ENCODE measurements around the gene PFDN5.
"Not testable (repeated sequence)": the region's sequence is repeated elsewhere in the genome, so short reads cannot be mapped to it uniquely, and the experiment has no call there.

The PFDN5 gene

GRCh38 chr12:53286448-53286847 is 8.9 kb upstream of the PFDN5 start:
- no peak for DNase-seq (ENCODE audit: low read depth, low spot score)

DNA sequence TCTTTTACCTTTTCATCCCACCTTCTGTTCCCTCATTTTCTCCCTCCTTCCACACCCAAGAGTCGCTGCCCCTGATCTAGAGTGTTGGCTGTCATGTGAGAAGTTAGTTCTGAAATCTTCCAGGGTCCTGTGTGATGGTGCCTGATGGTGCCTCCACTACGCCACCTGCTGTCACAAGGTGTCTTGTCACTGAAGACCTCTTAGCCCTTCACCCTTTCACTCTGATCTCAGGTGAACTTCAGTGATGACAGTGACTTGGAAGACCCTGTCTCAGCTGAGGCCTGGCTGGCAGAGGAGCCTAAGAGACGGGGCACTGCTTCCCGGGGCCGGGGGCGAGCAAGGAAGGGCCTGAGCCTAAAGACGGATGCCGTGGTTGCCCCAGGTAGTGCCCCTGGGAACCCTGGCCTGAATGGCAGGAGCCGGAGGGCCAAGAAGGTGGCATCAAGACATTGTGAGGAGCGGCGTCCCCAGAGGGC is 7.6 kb upstream of the PFDN5 start:
- DNase-seq (ENCODE audit: low read depth, low spot score) = no peak

- DNase-seq (ENCODE audit: low read depth, low spot score) = no peak
Measured at GRCh38 chr12:53288322-53288721, 7.0 kb upstream of the PFDN5 start.

DNA sequence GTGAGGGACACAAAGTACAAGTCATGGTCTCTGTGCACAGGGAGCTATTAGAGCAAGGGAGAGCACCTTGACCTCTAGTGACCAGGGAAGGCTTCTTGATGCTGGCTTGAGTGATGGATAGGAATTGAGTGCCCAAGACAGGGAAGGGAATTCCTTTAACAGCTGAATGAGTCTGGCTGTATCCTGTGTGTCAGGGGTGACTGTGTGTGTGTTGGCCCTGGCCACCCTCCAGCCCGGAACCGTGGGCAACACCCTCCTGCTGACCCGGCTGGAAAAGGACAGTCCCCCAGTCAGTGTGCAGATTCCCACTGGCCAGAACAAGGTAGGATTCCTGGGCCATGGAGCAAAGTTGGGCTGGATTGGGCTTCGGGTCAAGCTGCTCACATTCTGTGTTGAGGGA is 5.5 kb upstream of the PFDN5 start:
- DNase-seq (ENCODE audit: low read depth, low spot score) = no peak

GRCh38 chr12:53290661-53291060 is 4.7 kb upstream of the PFDN5 start:
- no peak for DNase-seq (ENCODE audit: low read depth, low spot score)

GRCh38 chr12:53292426-53292825 is 2.9 kb upstream of the PFDN5 start:
- DNase-seq (ENCODE audit: low read depth, low spot score) = no peak

GRCh38 chr12:53295891-53296219 is 513 bp downstream of the PFDN5 start:
- DNase-seq (ENCODE audit: low read depth, low spot score) = no peak

GRCh38 chr12:53297106-53297505 is 1.8 kb downstream of the PFDN5 start:
- DNase-seq (ENCODE audit: low read depth, low spot score) = not testable (repeated sequence)

DNA sequence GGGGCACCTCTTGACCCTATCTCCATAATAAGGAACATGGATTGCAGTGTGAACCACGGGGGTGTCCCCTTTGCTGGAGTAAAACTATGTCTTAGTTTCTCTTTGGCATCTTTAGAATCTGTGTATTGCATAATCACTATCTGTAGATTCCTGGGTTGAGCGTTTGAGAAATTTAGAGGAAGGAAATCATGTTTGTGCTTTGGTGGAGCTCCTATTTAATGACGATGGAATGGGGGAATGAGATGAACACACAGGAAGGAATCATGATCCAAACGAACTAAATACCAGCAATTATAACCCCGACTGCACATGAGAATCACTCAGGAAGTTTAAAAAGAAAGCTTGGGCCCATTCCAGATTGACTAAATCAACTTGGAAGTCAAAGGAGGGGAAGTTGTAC is 2.8 kb downstream of the PFDN5 start:
- DNase-seq (ENCODE audit: low read depth, low spot score) = no peak

DNA sequence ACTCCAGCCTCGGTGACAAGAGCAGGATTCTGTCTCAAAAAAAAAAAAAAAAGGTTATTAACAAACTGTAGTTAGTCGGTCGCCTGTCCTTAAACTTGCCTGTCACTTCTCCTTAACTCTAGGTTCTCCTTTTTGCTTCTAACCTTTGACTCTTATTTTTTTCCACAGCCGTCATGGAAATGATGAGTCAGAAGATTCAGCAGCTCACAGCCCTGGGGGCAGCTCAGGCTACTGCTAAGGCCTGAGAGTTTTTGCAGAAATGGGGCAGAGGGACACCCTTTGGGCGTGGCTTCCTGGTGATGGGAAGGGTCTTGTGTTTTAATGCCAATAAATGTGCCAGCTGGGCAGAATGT is 3.7 kb downstream of the PFDN5 start:
- DNase-seq (ENCODE audit: low read depth, low spot score) = no peak

DNA sequence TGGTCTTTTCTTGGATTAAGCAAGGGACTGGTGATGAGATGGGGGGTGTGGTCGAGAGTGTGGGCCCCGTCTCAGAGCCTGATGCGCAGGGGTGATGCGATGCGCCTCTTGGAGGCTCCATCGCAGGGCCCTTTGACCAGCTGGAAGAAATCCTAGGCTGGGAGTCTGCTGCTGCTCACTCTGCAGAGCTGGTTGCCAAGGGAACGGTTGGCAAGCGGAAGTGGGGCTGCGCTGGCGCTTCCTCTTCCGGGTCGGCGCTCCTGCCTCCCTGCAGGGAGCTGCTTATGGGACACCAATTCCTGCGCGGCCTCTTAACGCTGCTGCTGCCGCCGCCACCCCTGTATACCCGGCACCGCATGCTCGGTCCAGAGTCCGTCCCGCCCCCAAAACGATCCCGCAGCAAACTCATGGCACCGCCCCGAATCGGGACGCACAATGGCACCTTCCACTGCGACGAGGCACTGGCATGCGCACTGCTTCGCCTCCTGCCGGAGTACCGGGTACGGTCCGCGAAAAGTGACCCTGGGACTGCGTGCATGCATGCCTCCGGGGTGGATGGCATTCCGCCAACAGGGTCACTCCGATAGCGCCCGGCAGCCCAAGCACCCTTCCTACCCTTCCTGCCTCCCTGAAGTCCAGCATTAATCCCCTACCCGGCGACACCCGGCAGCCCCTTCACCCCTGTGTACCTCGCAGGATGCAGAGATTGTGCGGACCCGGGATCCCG is 4.3 kb downstream of the PFDN5 start, which contains the start of gene MYG1:
Gene MYG1 (plus strand): TSS at position 242 of the 727 bp plus-strand sequence. CDS start 43 bp downstream, at position 285.
- peak; percentile 85 for DNase-seq (ENCODE audit: low read depth, low spot score)

DNA sequence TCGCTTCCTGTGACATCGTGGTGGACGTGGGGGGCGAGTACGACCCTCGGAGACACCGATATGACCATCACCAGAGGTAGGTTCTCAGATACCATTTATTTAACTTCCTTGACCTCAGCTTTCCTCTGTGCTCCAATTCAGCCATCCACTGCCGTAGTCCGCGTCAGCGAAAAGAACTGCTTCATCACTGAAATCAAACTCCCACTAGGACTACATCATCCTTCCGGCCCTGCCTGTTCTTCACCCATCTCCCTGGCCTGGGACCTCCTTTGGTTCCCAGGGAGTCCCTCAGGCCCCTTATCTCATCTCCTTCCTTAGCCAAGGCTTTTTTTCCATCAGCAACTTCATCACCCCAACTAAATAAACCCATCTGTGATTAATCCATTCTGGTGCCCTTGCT is 4.8 kb downstream of the PFDN5 start:
- DNase-seq (ENCODE audit: low read depth, low spot score) = no peak

DNA sequence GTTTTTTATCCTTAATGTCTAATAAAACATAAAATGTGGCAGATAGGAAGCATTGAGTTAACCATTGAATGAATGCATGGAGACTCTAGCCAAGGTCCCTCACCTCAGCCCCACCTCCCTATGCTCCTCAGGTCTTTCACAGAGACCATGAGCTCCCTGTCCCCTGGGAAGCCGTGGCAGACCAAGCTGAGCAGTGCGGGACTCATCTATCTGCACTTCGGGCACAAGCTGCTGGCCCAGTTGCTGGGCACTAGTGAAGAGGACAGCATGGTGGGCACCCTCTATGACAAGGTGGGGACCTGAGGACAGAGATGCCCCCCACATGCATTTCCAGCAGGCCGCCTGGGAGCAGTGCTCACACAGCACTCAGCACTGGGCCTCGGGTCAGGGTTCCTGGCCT is 7.6 kb downstream of the PFDN5 start:
- DNase-seq (ENCODE audit: low read depth, low spot score) = no peak

DNA sequence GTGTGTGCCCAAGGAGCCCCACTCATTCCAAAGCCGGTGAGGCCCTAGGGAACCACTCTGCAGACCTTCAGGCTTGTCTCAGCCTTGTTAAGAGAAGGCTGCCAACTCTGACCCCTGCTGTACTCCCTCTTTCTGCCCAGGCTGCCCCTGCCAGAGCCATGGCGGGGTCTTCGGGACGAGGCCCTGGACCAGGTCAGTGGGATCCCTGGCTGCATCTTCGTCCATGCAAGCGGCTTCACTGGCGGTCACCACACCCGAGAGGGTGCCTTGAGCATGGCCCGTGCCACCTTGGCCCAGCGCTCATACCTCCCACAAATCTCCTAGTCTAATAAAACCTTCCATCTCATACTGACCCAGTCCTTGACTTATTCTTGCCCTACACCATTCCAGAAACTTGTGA is 11.5 kb downstream of the PFDN5 start:
- DNase-seq (ENCODE audit: low read depth, low spot score) = no peak

DNA sequence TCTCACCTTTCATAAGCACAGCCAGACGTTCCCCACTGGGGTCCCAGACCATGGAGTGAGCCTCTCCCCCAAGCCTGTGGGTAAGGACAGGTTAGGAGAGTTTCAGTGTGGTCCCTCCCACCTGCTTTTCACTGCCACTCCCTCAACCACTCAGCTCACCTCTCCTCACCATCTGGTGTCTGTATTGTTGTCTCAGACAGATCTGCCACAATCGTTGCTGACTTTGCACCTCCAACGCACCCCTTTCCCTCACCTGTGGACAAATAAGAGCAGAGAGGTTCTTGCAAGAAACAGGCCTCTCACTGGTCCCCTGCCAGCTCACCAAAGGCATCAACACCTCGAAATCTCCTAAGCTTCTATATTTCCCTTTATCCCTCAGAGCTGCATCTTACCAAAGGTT is 12.9 kb downstream of the PFDN5 start:
- no peak for DNase-seq (ENCODE audit: low read depth, low spot score)

- DNase-seq (ENCODE audit: low read depth, low spot score) = no peak
Measured at GRCh38 chr12:53313996-53314395, 18.7 kb downstream of the PFDN5 start.

DNA sequence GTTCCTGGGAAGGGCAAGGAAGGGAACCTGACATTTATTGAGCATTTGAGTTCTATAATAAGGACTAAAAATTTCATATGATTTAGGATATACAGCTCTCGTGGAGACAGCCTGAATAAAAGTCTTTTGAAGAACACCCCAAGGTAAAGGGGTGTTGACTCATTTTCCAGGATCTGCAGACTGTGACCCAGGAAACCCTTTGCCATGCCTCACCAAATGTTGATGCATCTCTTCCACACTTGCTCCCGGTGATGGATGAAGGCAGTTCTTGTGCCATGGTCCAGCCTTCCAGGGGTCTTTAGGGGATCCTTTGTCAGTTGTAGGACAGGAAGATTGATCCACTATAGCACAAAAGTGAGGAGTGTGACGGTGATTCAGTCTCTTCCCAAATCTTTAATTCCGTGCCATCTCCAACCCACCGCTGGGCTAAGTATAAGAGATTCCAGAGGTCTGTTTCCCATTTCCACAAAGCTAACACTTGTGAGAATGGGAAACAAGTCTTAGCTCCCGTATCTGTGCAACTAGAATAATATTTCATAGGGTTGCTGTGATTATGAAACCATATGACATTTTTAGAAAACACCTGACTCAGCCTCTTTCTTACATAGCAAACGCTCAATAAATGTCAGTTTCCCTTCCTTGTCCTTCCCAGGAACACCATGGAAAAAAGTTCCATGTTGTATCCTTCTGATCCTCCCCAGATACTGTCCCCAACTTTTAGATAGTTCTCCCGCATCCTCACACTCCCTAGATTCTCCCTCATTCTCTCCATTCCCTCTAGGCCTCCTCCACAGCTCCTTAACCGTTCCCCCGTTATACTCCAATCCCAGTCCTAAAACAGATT is 25.2 kb downstream of the PFDN5 start:
- DNase-seq (ENCODE audit: low read depth, low spot score) = no peak

DNA sequence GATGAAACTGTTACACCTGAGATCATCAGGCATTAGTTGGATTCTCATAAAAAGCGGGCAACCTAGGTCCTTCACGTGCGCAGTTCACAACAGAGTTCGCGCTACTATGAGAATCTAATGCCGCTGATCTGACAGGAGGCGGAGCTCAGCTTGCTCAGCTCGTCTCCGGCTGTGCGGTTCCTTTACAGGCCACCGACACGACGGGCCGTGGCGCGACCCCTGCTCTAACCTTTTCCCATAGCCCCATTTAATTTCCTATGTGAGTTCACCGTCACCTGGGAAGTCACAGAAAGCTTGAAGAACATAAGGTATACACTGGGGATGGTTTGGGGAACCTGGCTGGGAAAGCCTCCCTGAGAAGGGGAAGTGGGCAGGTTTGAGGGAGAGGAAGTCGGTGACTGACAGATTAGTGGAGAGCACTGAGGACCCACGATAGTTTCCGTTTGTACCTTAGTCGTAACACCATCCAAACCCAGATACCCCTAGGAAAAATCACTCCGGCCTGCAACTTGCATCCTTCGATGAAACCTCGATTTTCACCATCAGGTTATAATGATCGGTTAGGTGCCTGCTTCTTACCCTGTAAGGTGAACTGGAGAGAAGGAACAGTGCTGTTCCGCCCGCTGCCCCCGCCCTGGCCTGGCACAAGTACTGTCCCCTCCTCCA is 28.9 kb downstream of the PFDN5 start:
- DNase-seq (ENCODE audit: low read depth, low spot score) = no peak

- no peak for DNase-seq (ENCODE audit: low read depth, low spot score)
Measured at GRCh38 chr12:53324779-53325510, 29.6 kb downstream of the PFDN5 start.

DNA sequence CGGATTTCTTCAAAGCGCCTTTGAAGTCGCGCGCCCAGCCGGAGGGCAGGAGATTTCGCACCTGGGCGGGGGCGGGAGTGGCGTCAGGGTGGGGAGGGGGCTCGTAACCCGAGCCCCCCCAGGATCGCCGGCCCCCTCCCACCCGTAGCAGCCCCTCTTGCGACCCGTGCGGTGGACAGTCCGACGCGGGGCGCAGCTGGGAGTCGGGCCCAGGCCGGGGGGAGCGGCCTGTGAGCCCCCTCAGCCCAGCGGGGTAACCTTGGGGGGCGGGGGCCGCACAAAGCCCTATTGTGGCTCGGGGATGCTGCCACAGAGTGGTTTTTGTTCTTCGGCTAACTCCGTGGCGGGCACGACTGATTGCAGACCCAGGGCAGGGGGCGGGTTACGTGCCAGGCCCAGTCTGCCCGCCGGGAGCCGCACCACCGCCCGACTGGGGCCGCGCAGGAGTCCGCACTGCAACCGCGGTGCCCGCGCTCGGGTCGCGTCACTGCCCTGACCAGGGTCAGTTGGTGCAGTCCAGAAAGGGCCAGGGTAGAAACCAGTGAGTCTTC is 30.2 kb downstream of the PFDN5 start:
- DNase-seq (ENCODE audit: low read depth, low spot score) = no peak

DNA sequence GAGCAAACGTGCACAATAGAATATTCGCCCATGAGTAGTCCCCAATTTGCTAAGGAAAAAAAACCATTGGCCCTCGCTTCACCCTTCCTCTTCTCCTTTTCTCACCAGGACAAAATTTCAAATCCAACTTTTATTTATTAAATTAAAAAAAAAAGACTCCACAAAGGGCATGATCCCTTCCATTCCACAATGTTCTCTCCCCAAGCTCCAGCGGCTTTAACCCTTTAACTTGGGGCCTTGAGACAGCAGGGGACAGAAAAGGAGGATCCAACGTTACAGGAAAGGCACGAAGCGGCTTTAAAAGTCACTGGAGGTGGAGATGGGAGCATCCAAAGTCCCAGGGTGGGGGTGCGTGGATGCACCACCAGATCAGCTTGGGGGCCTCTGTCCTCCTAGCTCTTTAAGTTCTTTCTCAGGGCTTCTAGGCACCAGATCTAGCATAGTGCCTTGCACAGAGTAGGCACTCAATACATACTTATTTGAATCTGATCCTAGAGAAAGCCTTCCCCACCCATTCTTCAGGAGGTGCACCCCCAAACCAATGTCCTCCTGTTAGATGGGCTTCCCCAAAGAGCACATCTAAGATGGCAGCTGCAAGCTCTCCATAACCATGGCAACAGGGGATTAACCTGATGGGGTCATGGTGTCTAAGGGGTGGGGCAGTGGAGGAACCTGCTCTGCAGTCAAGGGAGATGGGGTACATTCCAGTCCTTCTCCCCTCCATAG is 31.3 kb downstream of the PFDN5 start:
- DNase-seq (ENCODE audit: low read depth, low spot score) = no peak
